ENCODE results near the gene COL8A1. TPM values are rescaled to one million over a fixed set of nuclear protein-coding genes. Genes with fewer than 3 reads are reported as not detected.
"Not testable (repeated sequence)": the region's sequence is repeated elsewhere in the genome, so short reads cannot be mapped to it uniquely, and the experiment has no call there.

Gene COL8A1
- polyA plus RNA-seq, 10 donors = 0.49 to 2.1 (median 0.99) TPM

GRCh38 chr3:99706410-99706809 is 68.0 kb downstream of the COL8A1 start:
- no peak for DNase-seq

GRCh38 chr3:99708207-99708745 is 69.9 kb downstream of the COL8A1 start:
- DNase-seq = peak in 1 of 3 donors; percentile 28

DNA sequence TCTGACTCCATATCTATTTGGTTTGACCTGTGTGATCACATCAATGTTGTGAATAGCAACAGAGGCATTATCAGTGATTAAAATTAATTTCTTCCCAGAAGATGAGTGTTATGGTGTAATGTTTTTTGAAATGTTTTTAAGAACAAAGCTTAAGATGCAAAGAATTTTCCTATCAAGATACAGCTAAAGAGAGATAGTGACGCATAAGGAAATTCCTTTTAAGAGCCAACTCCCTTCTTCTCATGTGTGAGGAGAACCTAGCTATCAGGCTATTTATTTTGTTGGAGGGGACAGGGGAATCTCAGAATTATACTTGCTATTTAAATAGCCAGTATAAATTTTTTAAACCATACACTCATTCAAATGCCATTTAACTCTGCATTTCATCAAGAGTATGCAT is 71.3 kb downstream of the COL8A1 start:
- no peak for DNase-seq

- DNase-seq = no peak
These were observed 71.7 kb downstream of the COL8A1 start for GRCh38 chr3:99710094-99710493.

GRCh38 chr3:99711351-99711750 is 73.0 kb downstream of the COL8A1 start:
- DNase-seq = peak in 1 of 3 donors; percentile 46

DNA sequence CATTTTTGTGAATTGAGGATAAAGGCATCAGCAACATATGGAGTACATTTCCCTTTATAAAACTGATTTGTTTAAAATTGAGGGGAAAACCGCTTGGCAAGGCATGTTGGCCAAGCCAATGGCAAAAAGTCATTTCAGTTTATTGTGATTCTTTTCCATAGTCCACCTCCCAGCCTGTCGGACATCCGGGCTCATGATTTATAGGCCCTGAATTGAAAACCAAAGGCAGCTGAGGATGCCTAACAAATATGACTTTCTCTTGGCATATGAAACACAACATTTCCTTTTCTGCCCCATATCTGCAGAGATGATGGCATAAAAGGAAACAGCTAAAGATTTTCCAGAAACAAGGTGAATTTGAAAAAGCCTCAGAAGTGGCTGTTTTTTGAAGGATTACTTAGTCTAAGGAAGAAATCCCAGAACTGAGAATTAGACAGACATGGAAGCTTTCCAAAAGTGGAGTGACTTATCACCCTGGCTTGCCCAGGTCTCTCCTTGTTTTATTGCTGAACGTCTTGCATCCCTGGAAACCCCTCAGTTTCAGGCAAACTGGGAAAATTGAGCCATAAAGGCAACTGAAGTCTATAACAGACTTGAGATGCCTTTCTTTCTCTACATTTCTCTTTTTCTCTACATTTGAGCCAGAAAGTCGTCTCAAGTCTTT is 74.0 kb downstream of the COL8A1 start:
- peak in 1 of 3 donors; percentile 14 for DNase-seq

DNA sequence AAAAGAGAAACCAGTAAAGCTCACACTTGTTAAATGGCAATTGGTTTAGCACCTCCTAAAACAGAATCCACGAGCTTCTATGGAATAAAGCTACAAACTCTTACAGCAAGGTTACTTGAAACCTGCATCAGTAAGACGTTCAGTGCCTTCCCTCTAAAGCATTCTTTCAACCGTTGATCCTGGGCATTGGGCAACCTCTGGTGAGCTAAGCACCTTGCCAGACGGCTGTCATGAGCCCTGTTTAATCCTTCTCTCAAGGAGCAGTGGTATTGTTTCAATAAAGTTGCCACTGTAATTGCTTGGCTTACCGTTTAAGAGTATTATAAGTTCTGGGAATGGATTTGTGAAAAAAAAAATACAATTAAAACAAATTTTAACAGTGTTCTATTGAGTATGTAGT is 75.0 kb downstream of the COL8A1 start:
- DNase-seq = peak in 1 of 3 donors; percentile 12

GRCh38 chr3:99714146-99714545 is 75.8 kb downstream of the COL8A1 start:
- DNase-seq = peak; percentile 64 to 74 (median 64)

DNA sequence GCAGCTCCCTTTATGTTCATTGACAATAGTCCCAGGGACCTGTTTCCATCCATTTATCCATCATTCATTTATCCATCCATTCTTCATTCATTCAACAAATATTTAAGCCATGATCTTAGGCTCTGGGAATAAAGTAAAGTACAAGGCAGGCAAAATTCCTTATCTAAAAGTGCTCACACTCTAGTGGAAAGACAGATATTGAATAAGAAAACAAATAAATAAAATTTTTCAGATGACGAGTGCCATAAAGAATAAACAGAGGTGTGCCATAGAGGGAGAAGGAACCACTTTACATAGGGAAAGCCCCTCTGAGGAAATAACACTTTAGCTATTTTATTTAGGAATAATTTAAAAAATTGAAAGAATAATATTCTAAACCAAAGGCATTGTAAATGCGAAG is 76.2 kb downstream of the COL8A1 start:
- DNase-seq = no peak

DNA sequence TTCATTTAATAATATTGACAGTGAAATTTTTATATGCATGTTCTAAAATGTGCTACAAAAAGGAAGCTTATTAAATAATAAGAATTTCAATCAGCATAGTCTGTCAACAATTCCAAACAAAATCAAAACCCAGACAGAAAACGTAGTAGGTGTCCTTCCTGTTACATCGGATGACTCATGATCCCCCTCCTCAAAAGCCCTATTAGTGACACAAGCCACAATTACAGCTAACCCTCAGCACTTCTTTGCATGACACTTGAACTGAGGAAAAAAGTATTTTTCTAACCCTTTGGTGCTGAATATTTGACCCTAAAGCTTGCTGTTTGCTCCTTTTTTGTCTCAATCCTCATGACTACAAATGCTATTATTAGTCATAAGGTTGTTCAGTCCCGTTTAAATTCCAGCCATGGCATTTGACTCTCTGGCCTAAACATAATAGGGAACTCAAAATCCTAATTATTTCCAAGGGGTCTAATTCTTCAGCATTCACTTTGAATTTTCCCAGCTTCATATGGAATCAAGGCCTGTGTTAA is 78.1 kb downstream of the COL8A1 start:
- no peak for DNase-seq

GRCh38 chr3:99720985-99721632 is 82.7 kb downstream of the COL8A1 start:
- no peak for DNase-seq

- DNase-seq = no peak
These were observed 83.2 kb downstream of the COL8A1 start for GRCh38 chr3:99721633-99722007.

GRCh38 chr3:99724276-99724675 is 85.9 kb downstream of the COL8A1 start:
- DNase-seq = no peak

DNA sequence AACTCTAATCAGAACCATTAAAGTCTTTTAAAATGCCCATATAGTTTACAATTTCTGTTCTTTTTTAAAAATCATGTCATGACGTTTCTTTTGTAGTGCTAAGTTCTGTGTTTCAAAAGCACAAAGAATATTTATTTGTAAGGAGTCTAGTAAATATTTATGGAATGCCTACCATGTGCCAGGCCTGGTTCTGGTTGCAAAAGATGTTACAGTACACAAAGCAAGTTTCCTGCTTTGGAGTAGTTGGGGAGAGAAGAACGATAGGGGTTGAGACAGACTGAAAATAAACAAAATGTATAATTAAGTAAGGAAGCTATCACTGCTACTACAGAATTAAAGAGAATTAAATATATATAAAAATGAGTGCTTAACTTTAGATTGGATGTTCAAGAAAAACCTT is 92.5 kb downstream of the COL8A1 start:
- no peak for DNase-seq

DNA sequence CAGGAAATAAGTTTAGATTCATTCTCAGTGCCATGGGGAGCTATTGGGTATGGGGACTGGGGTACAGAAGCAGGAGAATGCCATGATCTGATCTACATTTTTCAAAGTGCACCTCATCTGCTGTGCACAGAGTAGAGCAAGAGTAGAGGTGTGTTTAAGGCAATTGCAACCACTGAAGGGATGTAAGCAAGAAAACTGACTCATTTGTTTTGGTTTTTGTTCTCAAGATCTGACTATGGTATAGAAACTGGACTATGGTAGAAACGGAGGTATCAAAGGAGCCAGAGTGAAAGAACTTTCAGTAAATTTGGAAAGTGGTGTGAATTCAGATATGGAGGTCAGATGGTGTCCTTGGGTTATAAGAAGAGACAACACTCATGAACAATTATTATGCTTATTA is 93.1 kb downstream of the COL8A1 start:
- no peak for DNase-seq

GRCh38 chr3:99740371-99740770 is 102.0 kb downstream of the COL8A1 start:
- DNase-seq = not testable (repeated sequence)

DNA sequence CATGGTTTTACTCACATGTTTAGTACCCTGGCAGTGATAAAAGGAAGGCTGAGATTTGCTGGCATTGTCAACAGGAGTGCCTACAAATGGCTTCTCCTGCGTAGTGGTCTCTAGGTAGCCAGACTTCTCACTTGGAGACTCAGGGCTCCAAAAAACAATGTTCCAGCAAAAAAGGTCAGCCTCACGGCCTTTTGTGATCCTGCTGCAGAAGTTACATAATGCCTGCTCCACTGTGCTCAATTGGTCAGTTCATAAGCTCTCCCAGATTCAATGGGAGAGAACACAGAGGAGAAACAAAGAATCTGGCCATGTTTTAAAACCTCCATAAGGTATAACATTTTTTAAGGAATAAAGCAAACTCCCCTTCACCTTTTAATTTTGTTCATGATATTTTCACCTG is 103.2 kb downstream of the COL8A1 start:
- no peak for DNase-seq

DNA sequence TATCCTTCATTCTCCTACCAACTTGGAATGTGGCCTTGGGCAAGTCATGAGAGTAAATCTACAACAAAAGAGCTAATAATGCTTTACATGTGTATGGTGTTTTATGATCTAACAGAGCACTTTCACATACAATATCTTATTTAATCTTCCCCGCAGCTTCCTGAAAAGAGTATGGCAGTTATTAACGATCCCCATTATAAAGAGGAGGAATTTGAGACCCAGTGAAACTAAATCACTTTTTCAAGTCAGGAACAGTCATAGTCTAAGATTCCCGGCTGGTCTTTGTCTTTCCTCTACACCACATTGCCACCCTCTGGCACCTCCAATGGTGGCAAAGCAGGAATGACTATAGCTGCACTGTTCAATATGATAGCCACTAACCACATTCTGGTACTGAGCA is 109.5 kb downstream of the COL8A1 start:
- no peak for DNase-seq

GRCh38 chr3:99751649-99752048 is 113.3 kb downstream of the COL8A1 start:
- DNase-seq = peak in 1 of 3 donors; percentile 68

DNA sequence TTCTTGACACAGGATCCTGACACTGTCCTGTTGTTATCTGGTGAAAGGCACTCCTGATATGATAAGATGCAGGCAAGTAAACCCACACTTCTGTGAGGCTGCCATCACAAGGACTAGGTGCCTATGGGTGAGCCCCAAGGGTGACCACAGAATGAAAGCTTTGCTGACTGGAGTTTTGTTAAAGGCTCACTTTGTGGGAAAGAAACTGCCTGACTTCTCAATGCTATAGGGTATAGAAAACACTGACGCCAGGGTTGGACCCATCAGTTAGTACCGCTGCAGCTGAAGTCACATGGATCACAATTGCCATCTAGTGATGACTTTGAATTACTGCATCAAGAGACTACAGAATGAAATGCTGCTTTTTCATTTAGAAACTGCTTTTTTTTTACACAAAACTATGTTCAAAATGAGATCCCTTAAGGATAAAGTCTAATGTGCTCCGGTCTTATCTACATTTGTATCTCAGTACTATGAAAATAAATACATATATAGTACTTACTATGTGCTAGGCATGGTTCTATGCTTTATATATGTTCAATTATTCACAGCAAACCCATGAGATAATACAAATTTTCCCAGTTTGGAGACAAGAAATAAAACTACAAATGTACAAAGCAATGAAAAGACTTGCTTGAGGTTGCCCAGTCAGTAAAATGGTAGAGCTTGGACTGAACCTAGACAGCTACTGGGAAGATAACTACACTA is 115.0 kb downstream of the COL8A1 start:
- DNase-seq = peak; percentile 65 to 82 (median 71)

DNA sequence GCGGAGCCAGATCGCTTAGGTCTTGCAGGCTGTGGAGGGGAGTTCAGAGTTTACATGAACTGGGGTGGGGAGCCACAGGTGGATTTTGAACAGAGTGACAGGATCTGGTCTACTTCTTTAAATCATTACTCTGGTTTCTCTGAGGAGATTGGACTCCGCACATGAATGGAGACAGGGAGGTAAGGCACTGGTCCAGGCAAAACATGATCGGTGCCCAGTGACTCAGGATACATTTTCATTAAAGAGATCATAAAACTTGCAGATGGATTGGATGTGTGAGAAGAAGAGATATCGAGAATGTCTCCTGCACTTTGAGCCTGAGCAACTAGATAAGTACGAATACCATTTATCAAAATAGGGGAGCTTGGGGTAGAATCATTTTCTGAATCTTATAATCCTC is 117.4 kb downstream of the COL8A1 start:
- no peak for DNase-seq

- no peak for DNase-seq
These were observed 119.6 kb downstream of the COL8A1 start for GRCh38 chr3:99757966-99758365.
